GM18873 (cell line): ENCODE data around the gene FAM76A.
"Not testable (repeated sequence)": the region's sequence is repeated elsewhere in the genome, so short reads cannot be mapped to it uniquely, and the experiment has no call there.

Experiments
- ATAC-seq: cut with Tn5 transposase; IDR thresholded peaks from one replicate; pipeline ENCODE4 v1.9.1; 2021; ENCODE audit warnings: mild to moderate bottlenecking, moderate library complexity, moderate number of reproducible peaks; ENCODE audit not compliant: unreplicated experiment, low FRiP score

Gene FAM76A

DNA sequence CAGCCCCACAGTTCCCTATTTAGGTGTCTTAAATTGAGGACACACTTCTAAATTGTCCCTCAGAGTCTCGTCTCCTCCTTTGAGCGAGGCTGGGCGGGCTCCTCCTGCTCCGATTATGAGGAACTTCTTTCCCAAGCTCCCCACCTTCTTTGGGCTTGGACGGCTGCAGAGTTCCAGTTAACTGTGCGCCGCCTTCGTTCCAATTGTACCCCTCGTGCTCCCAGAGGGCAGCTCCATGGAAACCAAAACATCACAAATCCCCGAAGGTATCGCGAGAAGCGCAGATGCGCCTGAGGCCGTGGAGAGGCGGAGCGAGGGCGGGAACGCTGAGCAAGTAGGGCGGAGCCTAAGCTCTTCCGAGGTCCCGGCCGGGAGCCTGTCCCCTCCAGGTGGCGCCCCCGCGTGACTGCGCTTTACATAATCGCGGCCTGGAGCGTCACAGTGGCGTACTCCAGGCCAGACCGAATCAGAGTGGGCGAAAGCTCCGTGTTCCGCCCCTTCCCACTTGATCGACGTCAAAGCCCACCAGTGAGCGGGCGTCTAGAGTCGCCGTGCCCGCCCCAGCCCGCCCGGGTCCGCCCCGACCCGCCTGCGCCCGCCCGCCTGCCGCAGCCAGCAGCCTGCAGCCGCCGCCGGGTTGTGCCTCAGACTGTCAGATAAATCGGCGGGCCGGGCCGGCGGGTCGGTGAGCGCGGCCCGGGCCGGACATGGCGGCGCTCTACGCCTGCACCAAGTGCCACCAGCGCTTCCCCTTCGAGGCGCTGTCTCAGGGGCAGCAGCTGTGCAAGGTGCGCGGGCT, at the start of gene FAM76A:
Gene FAM76A, plus strand, starts transcription at position 588 of the 799 bp plus-strand sequence. Its CDS starts 120 bp downstream, at position 708.
- peak; percentile 94 for ATAC-seq

DNA sequence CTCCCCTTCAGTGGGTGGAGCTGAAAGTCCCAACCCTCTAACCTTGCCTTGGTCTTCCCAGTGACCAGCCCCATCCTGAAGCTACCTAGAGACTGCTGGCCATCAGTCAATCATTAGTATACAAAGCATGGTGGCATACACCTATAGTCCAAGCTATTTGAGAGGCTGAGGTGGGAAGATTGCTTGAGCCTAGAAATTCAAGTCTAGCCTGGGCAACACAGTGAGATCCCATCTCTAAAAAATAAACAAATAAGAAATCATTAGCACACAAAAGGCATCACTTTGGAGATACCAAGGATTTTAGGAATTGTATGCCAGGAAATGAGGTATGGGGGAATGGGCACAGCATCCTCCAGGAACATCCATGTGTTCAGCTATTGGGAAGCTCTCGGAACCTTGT, 49.4 kb upstream of the FAM76A start:
- ATAC-seq = no peak

DNA sequence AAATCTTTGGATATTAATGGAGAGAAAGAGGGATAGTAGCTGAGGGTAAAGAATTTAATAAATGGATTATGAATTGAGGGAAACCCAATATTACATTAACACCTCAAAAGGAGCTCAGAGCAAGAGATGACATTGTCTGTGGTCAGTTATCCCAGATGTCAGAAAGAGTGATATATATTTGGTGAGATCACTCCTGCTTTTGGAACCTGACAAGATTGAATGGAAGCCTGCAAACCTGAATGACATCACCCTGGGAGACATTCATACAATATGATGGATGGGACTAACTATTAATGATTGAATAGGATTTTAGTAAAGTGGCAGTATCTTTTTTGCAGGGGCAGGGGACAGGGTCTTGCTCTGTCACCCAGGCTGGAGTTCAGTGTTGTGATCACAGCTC, 47.0 kb upstream of the FAM76A start:
- no peak for ATAC-seq

DNA sequence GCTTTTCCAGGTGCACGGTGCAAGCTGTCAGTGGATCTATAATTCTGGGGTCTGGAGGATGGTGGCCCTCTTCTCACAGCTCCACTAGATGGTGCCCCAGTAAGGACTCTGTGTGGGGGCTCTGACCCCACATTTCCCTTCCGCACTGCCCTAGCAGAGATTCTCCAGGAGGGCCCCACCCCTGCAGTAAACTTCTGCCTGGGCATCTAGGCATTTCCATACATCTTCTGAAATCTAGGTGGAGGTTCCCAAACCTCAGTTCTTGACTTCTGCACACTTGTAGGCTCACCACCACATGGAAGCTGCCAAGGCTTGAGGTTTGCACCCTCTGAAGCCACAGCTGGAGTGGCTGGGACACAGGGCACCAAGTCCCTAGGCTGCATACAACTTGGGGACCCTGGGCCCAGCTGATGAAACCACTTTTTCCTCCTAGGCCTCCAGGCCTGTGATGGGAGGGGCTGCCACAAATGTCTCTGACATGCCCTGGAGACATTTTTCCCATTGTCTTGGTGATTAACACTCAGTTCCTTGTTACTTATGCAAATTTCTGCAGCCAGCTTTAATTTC, 45.5 kb upstream of the FAM76A start:
- ATAC-seq = not testable (repeated sequence)

DNA sequence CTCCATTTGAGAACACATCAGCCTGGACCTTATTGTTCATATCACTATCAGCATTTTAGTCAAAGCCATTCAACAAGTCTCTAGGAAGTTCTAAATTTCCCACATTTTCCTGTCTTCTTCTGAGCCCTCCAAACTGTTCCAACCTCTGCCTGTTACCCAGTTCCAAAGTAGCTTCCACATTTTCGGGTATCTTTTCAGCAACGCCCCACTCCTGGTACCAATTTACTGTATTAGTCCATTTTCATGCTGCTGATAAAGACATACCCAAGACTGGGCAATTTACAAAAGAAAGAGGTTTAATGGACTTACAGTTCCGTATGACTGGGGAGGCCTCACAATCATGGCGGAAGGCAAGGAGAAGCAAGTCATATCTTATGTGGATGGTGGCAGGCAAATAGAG, 44.2 kb upstream of the FAM76A start:
- ATAC-seq = not testable (repeated sequence)

DNA sequence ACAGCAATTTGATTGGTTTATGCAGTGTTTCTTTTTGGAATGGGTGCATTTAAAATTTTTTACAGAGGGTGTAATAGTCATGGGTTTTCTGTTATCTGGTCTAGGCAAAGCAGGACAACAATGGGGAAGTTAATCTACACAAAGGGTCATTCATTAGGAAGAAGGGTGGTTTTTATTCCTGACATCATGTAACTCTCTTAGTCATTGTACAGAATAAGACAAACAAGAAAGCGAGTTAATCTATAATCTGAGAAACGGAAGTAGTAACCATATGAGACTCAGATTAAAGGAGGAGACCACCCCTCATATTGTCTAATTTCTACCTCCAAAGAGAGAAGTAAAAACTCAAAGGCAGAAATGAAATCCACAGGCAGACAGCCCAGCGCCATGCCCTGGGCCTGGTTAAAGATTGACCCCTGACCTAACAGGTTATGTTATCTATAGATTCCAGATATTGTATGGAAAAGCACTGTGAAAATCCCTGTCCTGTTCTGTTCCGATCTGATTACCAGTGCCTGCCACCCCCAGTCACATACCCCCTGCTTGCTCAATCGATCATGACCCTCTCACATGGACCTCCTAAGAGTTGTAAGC, 43.3 kb upstream of the FAM76A start:
- no peak for ATAC-seq

DNA sequence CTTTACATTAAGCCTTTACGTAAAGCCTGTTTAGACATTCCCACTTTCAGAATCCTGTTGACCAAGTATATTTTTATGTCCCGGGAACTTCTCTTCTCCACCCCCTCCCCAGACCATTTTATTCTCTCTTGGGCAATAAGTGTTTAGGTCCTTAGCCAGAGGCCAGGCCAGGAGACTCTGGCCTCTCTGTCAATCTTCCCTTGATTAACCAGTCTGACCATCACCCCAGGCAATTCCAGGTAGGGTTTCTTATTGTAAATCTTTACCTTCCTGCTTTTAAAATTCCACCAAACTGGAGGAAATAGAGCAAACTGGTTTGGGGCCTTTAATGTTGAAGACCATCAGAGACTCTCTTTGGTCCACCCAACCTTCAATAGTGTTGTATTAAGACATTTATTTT, 41.6 kb upstream of the FAM76A start:
- no peak for ATAC-seq

DNA sequence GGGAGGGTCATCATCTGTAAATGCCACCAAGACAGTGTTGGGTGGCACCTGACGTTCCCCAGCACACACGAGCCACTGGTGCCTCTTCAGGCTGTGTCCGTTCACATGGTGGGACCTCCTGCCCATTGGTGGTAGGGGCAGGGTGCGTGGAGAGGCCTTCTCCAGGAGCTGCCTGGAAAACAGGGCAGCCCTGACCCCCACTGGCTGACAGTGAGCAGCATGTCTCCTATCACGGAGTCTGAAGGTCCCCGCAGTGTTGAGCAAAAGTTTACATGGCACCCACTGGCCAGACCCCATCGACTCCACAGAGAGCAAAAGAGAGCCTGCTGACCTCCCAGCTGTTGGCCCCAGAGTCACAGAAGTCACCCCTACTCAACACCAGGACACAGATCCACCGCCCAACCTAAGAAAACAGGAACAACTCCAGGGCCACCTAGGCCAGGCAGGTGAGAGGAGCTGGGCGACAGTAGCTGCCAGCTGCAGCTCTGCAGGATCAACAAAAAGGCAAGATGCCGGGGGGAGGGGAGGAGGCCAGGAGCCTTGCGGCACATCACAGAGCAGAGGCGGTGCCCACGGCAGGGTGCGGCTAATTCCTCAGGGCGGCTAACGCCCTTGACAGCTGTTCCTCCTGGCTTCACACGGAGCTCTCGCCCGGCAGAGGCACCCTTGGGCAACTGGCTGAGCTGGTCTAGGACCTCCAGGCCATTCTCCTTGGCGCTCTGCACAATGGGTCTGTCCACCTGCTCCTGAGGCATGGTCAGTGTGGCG, 39.4 kb upstream of the FAM76A start:
- no peak for ATAC-seq

DNA sequence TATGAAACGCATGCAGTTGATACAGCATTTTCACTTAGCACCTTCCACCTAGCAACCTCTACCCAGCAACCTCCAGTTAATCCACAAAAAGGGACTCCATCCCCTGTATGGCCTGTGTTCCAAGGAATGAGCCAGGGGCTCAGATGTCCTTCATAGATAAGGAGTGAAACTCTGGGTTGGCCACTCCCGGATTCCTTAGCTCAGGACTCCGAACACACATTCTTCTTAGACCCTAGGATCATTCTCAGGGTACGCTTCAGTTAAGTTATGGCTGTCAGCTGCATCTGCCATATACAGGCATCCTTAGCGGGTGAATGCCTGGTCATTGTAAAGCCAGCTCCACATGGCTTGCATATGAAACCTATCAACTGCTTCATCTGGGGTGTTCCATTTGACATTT, 37.9 kb upstream of the FAM76A start:
- ATAC-seq = no peak

DNA sequence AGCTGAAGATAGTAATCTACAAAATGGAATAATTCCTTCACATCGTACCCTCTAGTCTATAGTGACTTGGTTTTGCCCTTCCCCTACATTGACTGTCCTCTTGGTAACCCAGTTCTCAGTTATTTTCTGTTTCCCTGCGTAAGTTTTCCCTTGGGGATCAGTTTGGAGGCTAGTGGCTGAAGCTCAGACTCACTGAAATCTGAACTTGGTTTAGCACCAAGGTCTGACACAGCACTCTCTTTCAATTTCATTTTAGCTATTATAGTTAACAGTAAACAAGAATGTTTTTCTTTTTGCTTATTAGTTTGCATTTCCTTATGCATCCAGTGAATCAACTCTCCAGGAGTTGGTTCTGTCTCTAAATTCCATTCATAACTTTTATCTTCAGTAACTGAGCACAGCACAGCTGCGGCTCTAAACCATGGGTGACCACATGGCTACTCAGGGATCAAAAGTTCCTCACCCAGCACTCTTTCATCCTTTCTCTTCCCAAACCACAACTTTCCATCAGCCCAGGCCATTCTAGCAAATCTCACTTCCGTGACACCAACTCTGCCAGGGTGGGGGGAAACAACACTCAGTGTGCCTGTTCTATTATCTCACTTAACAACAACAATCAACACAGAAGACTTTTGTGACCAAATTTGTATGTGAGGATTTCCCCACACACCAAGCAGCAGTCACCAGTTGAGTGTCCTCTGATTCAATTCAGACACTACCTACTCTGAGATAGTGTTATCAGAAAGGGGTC, 36.2 kb upstream of the FAM76A start:
- ATAC-seq = no peak

DNA sequence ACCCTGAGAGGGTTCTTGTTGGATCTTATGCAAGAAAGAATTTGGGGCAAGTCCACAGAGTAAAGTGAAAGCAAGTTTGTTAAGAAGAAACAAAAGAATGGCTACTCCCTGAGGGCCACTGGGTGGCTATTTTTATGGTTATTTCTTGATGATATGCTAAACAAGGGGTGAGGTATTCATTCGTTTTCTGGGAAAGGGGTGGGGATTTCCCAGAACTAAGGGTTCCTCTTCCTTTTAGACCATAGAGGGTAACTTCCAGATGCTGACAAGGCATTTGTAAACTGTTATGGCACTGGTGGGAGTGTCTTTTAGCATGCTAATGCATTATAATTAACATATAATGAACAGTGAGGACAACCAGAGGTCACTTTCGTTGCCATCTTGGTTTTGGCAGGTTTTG, 35.6 kb upstream of the FAM76A start:
- no peak for ATAC-seq

DNA sequence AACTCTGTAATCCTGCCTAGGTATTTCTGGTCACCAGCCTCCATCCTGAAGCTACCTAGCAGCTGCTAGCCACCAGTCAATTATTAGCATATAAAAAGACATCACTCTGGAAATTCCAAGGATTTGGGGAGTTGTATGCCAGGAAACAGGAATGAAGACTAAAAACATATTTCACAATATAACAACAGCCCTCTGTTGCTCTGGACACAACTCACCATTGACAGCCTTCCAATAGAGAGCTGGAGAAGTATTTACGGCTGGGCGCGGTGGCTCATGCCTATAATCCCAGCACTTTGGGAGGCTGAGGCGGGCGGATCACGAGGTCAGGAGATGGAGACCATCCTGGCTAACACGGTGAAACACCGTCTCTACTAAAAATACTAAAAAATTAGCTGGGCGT, 28.9 kb upstream of the FAM76A start:
- ATAC-seq = not testable (repeated sequence)

DNA sequence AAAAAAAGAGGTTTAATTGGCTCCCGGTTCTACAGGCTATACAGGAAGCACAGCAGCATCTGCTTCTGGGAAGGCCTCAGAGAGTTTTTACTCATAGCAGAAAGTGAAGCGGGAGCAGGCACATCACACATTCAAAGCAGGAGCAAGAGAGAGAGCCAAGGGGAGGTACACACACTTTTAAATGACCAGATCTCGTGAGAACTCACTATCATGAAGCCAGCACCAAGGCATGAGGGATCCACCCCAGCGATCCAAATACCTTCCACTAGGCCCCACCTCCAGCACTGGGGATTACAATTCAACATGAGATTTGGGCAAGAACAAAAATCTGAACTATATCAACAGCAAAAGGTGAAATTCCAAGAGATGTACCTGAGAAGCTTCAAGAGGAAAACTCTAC, 20.8 kb upstream of the FAM76A start:
- no peak for ATAC-seq

DNA sequence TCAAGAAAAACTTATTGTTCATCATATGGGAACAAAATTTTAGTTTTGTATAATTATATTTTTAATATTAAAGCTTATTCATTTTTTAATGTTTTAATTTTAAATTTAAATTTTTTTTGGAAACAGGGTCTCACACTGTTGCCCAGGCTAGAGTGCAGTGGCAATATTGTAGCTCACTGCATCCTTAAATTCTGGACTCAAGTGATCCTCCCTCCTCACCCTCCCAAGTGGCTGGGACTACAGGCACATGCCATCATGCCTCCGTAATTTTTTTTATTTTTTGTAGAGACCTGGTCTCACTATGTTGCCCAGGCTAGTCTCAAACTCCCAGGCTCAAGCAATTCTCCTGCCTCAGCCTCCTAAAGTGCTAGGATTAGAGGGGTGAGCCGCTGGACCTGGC, 20.2 kb upstream of the FAM76A start:
- ATAC-seq = no peak

DNA sequence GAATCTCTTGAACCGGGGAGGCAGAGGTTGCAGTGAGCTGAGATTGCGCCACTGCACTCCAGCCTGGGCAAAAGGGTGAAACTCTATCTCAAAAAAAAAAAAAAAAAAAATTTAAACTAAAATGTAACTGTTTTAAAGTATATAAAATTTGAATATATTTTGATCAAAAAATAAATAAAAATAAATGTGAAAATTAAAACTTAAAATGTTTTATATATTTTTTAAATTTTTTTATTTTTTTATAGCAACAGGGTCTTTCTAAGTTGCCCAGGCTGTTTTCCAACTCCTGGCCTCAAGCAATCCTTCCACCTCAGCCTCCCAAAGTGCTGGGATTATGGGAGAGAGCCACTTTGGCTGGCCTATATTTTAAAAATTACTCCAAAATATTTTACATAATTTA, 15.2 kb upstream of the FAM76A start:
- no peak for ATAC-seq

DNA sequence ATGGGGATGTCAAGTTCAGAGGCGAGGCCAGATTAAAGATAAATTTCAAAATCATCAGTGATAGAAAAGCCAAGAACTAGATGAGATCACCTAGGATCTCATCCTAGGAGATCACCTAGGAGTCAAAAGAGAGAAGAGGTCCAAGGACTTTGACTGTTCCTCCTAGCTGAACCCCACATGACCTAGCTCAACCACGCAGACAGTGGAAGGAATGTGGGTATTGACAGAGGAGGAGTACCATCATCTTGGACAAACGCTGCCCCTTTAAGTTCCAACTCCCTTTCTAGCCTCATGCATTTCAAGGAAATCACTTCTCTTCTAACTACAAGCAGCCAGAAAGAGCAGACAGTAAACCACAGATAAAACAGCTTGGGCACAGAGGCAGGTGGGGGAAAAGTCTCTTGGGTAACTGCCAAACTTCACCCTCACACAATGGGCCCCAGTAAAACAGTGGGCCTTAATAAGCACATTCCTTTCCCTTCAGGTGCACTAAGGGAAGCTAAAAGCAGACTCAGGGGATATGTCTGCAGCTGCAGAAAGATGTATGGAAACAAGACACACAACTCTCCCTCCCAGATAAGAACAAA, 12.5 kb upstream of the FAM76A start:
- no peak for ATAC-seq

DNA sequence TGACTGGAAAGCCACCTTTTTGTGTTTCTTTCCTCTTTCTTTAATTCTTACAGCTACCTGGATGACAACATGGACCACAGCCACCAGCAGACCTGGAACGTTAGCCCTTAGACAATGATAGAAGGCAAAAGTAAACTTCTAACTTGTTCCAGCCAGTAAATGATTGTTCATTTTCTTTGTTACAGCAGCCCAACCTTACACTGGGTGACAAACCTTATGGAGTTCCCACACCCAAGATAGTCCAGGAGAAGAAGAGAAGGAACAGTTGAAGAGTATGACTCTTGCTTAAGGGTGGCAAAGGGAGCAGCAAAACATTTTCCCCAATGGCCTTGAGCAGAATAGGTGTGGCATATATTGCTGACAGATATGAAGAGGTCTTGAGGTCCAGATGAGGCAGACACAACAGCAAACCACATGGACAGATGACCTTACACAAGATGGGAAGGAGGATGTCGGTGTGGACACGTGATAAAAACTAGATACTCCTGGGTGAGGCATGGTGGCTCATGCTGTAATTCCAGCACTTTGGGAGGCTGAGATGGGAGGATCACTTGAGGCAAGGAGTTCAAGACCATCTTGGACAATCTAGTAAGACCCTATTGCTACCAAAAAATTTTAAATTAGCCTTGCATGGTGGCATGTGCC, 11.8 kb upstream of the FAM76A start:
- ATAC-seq = no peak

DNA sequence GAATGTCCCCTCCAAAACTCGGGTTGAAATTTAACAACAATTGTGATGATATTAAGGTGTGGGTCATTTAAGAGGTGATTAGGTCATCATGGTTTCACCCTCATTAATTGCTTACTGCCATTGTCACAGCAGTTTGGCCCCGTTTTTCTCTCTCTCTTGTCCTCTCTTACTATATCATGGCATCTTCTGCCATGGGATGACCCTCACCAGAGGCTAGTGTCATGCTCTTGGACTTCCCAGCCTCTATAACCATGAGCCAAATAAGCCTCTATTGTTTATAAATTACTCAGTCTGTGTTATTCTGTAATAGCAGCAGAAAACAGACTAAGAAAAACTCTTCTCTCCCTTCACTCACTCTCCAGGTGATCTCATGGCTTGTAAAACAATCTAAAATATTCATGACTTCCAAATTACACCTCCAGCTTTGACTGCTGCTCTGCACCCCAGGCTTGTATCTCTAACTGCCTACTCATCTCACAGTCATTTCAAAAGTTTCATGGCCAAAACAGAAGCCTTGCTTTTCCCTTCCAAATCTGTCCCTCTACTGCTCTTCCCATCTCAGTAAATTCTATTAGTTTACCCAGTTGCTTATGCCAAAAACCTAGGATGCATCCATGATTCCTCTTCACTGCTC, 9.4 kb upstream of the FAM76A start:
- no peak for ATAC-seq
